Posterior vena cava (tissue), 2 donors: ENCODE measurements around the gene TRAF3. TPM values are rescaled to one million over a fixed set of nuclear protein-coding genes. Genes with fewer than 3 reads are reported as not detected.
"Not testable (repeated sequence)": the region's sequence is repeated elsewhere in the genome, so short reads cannot be mapped to it uniquely, and the experiment has no call there.

Source experiments
- DNase-seq: peaks from one replicate; pipeline ENCODE4 v3.0.0-alpha.2; 2020; ENCODE audit warnings: low spot score
- intact Hi-C, 2 donors: fragments of 100-400 bp; cut with DNase I; formaldehyde crosslinking; loops; one replicate each; pipeline versions ENCODE4 v1.14.1 to v1.14.2; 2022 to 2023
- total RNA-seq, 2 donors: library from RNA; stranded (reverse); fragmentation: NEBNext Ultra II Directional; extraction: Animal tissue kit (Norgen Biotek cat#: 25700); gene quantifications; one replicate each; pipeline ENCODE4 v1.2.1, GENCODE V29; 2021
- donor health status: DM: yes; HTN: yes; CAD: no.
- donor health status: DM: yes; HTN: yes; CAD: no.

The TRAF3 gene
- total RNA-seq, 2 donors from 2014 or later = 17.8 to 28.0 TPM

GRCh38 chr14:102840771-102841528 lies 63.7 kb downstream of the TRAF3 start:
- intact Hi-C loops = no loop called here
- no peak for DNase-seq

- intact Hi-C loops = no loop called here
- no peak for DNase-seq
These were observed 71.7 kb downstream of the TRAF3 start for GRCh38 chr14:102848830-102849525.

DNA sequence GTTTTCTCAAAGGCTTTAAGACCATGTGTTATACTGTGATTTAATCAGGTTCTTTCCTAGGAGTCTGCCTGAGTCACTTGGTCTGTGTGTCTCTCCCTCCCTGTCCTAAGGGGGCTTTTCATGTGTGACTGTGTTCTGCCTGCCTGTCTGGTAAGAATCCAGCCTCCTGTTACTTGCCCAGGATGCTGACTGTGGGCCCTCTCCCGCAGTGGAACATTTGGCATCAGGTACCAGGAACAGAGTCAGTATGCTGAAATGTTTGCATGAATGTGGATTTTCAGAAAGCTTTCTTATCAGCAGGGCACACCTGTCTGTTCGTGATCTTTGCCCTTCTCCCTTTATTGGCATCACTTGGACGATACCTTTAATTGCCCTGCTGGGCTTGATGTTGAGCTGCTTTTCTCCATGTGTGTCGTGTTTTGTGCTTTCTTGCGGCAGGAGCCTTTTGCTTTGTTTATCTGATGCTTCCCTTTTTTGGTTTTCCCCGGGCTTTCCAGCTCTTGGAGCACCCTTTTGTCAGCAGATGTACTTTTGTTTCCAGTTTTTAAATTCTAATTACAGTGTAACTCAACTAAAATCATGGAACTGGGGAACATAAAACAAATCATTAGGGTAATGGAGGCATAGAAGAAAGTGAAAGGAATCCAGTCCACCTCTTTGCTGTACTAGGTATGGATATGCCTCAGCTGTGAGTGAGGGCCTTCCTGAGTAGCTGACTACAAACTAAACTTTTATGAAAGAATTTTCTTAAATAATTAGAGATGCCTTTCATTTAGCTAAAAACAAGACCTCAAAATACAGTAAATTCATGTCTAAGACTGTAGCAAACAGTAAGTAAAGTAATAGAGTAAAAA lies 72.5 kb downstream of the TRAF3 start:
- intact Hi-C loops = no loop called here

GRCh38 chr14:102853648-102854047 lies 76.4 kb downstream of the TRAF3 start:
- DNase-seq = no peak
- intact Hi-C loops = no loop called here

More for the DNA sequence above, 72.5 kb downstream of the TRAF3 start:
- no peak for DNase-seq

DNA sequence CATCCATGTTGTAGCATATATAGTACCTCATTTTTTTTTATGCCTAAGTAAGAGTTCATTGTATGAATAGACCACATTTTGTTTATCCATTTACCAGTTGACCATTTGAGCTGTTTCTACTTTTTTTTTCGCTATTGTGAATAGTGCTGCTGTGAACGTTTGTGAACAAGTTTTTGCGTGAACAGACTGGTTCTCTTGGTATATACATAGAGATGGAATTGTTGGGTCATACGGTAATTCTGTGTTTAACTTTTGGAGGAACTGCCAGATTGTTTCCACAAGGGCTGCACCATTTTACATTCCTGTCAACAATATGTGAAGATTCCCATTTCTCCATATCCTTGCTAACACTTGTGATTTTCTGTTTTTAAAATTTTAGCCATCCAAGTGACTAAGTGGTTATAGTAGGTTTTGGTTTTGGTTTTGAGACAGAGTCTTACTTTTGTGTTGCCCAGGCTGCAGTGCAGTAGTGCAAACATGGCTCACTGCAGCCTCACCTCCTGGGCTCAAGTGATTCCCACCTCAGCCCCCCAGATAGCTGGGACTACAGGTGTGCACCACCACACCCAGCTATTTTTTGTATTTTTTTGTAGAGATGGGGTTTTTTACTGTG lies 76.9 kb downstream of the TRAF3 start:
- intact Hi-C loops = no loop called here
- no peak for DNase-seq

GRCh38 chr14:102856179-102856578 lies 78.9 kb downstream of the TRAF3 start:
- intact Hi-C loops = no loop called here

GRCh38 chr14:102857444-102857843 lies 80.2 kb downstream of the TRAF3 start:
- DNase-seq = no peak

More at GRCh38 chr14:102856179-102856578, 78.9 kb downstream of the TRAF3 start:
- DNase-seq = no peak

GRCh38 chr14:102859911-102860310 lies 82.7 kb downstream of the TRAF3 start:
- no peak for DNase-seq
- intact Hi-C loops = no loop called here

More at GRCh38 chr14:102857444-102857843, 80.2 kb downstream of the TRAF3 start:
- intact Hi-C loops = no loop called here

DNA sequence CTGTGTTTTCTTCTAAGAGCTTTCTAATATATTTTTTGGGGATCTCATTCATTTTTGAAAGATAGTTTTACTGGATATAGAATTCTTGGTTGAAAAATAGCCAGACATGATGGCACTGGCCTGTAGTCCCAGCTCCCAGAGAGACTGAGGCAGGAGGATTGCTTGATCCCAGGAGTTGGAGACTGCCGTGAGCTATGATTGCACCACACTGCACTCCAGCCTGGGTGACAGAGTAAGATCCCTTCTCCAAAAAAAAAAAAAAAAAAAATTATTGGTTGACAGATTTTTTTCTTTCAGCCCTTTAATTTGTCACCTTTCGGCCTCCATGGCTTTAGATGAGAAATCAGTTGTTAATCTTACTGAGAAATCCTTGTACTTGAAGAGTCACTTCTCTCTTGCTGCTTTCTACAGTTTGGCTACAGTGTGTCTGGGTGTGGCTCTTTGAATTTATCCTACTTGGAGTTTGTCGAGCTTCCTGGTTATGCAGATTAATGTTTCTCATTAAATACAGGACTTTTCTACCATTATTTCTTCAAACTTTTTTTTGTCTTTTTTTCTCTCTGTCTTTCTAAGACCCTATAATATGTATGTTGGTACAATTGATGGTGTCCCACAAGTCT lies 85.0 kb downstream of the TRAF3 start:
- no peak for DNase-seq
- intact Hi-C loops = no loop called here

DNA sequence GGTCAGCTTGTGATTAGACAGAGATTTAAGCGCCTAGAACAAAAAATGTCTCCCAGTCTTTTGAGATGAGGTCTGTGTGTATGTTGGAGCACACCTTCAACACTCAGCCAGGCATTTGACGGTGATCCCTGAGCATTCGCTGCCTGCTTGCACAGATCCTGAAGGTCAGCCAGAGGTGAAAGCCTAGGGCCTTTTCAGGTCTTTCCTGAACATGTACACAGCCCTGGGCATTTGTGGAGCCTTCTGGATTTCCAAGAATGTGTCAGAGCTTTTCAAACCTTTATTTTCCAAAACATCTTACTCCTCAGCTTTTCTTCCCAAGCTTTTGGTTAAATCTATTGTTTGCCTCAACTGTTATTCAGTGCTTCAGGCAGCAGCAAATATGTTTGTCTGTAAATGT lies 86.1 kb downstream of the TRAF3 start:
- intact Hi-C loops = no loop called here
- no peak for DNase-seq

- intact Hi-C loops, DNase-seq: not testable (repeated sequence)
These were observed 88.7 kb downstream of the TRAF3 start for GRCh38 chr14:102865916-102866315.

DNA sequence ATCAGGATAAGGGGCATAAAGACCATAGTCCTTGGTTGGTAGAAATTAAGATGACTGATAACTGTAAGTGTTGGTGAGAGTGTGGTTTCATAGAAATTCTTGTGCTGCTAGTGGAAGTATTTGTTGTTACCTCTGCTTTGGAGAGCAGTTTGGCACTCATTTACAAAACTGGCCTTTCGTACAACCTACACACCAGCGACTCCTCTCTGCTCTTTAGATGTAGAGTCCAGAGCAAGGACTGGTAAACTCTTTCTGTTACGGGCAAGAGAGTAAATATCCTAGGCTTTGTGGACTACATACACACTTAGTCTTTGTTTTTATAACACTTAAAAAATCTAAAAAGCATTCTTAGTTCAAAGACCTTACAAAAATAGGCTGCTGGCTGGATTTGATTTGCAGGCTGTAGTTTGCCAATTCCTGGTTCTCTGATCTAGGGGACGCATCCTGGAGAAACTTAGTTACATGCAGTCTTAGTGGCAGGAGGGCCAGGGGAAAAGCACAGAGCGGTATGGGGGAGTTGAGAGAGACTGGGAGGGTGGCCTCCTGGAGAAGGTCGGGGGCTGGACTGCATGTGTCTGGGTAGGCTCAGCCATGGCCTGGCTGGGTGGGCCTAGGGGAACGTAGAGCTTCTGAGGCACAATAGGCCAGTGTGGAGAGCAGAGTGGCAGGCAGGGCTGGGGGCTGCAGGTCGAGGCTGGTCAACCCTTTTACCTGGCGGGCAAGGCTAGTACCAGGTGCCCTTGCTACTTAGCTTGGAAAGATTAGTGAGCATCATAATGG lies 89.9 kb downstream of the TRAF3 start:
- intact Hi-C loops = no loop called here
- no peak for DNase-seq

GRCh38 chr14:102867826-102868580 lies 90.8 kb downstream of the TRAF3 start:
- intact Hi-C loops = no loop called here
- DNase-seq = no peak

DNA sequence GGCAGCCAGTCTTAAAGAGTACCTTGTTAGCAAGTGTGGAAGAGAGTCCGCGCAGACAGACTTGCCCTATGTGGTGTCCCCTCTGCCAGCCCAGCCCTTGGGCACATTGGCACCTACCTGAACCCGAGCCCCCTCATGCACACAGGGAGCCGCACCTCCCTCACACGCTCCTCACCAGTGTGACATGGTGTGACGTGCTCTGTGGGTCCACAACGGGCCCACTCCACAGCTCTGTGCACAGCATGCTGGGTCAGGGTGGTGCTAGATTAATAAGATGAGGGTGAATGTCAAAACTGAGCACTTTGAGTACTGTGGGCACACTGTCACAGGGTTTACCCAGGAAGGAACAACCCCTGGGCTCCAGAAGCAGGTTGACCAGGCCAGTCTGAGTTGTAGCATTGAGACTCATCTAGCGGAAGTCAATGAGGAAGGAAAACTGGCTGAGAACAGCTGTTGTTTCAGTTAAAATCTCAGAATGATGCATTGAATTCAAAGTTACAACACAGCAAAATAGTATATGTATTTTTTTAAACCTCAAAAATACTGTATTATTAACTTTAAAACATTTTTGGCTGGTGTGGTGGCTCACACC lies 91.8 kb downstream of the TRAF3 start:
- intact Hi-C loops = no loop called here

DNA sequence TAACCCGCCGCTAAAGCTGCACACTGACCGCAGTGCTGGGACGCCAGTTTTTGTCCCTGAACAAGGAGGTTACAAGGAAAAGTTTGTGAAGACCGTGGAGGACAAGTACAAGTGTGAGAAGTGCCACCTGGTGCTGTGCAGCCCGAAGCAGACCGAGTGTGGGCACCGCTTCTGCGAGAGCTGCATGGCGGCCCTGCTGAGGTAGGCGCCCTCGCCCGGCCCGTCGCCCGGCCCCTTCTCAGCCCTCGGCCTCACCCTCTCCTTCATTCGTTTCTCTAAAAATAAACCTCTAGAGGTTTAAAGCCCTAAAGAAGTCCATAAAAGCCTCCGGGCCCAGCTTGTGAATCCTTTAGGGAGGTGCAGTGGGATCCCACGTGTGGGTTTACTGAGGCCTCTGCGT lies 93.0 kb downstream of the TRAF3 start:
- intact Hi-C loops = no loop called here
- DNase-seq = no peak

More for the DNA sequence above, 91.8 kb downstream of the TRAF3 start:
- no peak for DNase-seq

- intact Hi-C loops = no loop called here
These were observed 94.0 kb downstream of the TRAF3 start for GRCh38 chr14:102870994-102871831.

More at GRCh38 chr14:102870994-102871831, 94.0 kb downstream of the TRAF3 start:
- DNase-seq = no peak
